Stimulated activated CD8-positive, alpha-beta memory T cell treated with anti-CD3 and anti-CD28 coated beads, Interleukin-12 subunit alpha, Interleukin-12 subunit beta, amount 100 ng/mL, for 1 hour (primary cell): ENCODE data around the gene UROC1.

Experiments used
- DNase-seq: peaks from one replicate; pipeline ENCODE4 v3.0.0-alpha.2; 2020; ENCODE audit warnings: low read depth

UROC1 gene

DNA sequence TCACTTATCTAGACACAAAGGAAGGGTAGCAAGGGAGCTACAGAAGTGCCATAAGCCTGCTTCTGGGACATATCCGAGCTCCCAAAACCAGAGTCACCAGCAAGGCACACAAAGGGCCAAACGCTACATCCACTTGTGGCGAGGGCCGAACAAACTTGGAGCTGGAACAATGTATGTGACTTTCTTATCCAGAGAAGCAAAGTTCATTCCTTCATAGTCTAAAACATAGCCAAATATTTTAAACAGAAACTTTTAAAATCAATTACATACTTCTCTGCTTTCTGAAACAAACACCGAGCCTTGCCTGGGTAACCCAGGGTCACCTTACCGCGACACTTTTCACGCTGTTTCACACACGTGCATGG, 57.8 kb downstream of the UROC1 start:
- no peak for DNase-seq

DNA sequence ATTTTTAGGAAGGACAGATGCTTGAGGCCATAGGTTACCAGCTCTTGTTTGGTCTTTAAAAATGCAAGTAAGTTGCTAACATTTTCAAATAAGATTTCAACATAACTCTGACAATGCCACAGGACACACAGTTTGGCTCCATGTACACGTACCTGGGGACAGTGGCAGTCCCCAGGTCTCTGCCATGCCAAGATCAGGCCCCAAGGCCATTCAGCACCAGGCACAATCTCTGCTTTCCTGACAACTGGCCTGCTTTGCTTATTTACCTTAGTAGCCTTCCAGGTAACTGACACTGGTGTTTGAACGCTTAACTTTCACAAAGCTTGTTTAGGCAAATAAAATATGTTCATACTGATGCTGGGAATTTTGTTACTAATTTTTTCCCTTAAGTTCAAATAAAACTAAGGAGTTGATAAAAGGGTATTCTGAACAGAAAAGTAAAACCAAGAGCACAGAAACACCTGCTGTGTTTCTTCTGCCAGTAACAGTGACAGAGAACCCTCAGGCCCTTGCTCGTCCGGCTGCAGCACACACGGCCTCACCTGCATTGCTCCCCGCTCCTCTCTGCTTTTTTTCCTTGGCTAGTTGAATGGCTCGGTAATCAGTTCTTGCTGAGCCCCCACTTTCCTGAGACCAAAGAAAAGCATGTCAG, 58.3 kb downstream of the UROC1 start:
- no peak for DNase-seq

DNA sequence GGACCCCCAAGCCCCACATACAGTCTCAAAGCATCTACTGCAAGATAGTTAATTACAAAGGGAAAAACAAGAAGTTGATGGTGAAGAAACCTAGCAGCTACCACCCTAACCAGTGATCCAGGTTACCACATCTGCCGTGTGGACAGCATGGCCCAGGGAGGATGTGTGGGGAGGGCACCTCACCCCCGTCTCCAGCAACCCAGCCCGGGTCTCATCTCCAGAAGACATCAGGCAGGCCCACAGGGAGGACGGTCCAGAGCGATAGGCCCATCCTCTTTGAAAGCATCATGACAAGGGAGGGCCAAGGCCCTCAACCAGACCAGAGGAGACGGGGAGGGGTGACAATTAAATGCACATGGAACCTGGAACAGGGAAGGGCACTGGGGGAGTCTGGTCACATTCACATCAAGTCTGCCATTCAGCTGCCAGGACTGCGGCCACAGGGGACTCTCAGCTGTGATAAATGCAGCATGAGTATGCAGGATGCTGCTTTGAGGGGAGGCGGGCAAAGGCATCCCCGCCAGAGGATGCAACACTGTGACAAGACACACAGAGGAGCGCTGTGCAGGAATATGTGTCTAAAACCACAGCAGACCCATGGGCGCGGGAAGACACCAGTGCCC, 60.7 kb downstream of the UROC1 start:
- DNase-seq = no peak

DNA sequence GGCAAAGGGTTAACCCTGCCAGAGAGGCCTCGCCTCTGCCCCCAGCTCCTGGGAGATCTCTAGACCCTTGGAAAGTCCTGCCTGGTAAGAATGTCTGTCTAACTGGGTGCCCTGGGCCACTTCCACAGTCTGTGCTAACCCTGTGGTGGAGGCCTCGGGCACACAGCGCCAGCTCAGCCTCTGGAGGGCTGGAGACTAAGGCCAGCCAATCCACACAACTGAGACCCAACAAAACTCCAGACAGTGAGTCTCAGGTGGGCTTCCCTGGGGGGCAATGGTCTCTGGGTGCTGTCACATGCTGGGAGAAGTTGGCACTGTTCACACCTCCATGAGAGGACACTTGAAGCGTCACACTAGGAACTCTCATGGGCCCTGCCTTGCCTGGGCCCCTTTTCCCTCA, 61.4 kb downstream of the UROC1 start:
- DNase-seq = no peak

DNA sequence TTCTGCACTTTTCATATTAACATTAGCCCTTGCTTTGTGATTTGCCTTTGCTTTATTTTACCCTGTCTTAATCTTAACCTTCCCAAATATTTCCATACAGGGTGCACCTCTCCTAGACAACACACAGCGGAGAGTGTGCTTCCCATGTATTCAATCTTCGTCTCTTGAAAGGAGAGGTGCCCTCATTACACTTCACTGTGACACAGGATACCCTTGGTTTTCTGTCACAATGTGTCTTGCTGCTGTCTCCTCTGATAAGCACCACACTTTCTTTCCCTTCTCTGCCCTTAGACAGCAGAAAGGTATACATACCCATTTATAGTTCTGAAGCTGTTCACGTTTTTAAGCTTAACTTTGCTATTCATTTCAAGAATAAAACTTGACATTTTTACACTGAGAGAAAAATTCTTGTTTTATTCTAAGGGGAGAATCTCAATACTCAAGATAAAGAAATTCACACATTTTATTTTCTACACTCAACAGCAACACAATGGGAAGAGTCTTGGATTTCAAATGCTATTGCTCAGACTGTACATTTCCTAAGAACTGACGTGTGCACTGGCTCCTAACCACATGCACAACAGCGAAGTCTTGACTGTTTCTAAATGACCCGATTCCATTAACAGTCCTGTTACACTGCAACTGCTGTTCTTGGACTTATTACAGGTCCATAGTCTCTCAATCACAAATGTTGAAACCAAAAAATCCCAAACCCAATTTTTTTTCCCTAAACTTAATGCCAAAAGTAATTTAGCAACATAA, 63.0 kb downstream of the UROC1 start:
- DNase-seq = no peak

DNA sequence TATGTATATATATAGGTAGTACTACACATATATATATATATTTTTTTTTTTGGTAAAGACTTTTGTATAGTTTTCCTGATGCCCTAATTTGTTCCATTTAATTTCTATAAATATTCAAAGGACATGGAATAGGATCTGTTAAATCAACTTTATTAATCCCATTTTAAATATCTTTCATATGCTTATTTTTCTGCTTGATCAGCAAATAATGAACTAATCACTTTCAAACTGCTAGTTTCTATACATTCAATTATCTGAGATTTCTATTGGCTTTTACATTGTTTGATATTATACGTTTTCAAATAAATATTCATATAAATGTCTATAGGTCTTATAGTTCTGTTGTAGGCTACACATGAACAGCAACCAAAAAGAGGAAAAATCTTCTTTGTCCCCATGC, 63.5 kb downstream of the UROC1 start:
- DNase-seq = no peak

DNA sequence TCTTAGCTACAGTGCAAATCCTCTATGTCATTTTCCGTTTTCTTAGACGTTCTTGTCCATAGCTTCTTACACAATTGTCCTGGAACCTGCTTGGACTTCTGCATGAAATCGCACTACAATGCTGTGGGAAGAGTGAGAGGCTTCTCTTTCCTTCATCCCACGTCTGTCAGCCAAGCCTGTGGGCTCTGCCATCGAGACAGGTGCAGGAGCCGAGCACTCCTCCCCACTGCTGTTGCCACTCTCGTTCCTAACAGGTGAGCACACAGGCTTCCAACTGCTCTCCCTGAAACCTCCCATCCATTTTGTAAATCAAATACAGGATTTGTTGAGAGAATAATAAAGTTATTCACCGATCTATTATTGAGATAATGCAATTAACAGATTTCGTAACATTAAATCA, 65.4 kb downstream of the UROC1 start:
- no peak for DNase-seq

DNA sequence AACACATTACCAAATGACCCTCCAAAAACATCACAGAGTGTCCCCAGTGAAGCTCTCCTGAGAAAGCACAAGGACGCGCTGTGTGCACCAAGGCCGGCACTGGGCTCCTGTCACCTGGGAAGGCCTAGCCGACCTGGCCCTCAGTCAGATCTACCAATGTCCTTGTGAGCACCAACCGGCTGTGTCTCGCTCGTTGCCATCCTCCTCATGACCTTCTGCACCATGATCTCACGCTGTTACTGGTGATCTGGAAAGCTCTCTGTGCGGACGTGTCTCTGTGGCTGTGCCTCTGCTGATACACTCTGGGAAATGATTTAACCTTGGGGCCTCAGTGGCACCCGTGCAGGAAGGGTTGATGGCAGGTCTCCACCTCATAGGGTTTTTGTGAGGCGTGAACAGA, 66.1 kb downstream of the UROC1 start:
- no peak for DNase-seq

DNA sequence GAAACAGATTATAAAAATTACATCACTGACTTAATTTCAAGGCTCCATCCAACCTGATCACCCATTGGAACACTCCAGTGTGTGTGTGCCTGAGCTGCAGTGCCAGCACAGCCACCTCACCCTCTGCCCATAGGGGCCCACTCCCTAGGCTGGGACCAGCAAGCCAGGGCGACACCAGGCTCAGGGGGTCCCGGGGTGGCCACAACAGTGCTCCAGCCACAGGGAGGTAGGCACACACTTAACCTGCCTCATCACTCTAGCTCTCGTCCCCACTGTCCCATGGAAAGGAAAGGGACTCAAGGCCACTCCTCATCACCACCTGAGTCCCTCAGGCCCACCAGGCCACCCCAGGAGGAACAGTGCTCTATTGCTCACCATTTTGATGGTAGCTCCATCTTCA, 66.8 kb downstream of the UROC1 start:
- DNase-seq = no peak

DNA sequence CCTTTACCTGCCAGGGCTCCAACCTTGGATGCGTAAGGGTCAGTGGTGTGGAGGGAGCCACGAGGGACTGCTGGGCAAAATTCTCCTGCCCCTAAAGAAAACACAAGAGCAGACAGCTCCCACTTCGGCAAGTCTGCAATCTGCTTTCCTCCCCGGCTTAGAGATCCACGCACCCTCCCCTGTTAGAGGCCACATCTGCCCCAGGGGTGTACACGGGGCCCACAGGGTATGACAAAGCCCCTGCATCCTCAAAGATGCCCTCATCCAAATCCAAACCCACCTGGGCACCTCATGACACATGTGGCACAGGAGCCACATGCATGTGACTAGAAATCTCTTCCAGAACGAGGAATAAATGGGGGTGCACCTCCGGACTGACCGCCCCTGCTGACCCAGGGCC, 67.4 kb downstream of the UROC1 start:
- no peak for DNase-seq

DNA sequence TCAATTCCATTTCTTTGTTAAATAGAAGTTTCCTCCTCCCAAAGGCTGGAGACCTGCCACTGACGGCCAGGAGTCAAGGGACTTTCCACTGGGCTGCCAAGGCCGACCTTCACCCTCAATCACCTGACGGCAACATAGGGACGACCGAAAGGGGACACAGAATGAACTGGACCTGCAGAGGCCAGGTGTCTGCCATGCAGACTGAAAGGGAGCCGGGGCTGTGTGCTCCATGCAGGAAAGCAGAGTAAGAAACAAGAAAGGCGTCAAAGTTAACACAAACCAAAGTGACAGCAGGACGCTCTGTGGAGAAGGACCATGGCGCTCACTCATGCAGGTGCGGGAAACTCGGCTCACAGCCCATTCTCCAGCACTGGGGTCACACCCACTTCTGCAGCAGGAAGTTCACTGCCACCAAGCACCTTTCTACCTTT, 67.9 kb downstream of the UROC1 start:
- DNase-seq = no peak

DNA sequence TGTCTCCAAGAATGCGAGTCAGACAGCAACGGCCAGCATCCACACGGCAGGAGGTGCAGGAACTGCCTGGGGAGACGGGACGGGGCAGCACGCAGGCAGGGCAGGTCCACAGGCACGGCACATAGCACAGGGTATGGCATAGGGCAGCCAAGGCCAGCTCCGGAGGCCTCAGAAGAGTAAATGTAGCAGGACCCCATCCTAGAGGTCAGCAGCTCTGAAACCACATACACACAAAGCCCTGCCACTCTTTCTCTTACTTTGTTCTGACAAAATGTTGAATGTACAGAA, 68.7 kb downstream of the UROC1 start:
- no peak for DNase-seq

DNA sequence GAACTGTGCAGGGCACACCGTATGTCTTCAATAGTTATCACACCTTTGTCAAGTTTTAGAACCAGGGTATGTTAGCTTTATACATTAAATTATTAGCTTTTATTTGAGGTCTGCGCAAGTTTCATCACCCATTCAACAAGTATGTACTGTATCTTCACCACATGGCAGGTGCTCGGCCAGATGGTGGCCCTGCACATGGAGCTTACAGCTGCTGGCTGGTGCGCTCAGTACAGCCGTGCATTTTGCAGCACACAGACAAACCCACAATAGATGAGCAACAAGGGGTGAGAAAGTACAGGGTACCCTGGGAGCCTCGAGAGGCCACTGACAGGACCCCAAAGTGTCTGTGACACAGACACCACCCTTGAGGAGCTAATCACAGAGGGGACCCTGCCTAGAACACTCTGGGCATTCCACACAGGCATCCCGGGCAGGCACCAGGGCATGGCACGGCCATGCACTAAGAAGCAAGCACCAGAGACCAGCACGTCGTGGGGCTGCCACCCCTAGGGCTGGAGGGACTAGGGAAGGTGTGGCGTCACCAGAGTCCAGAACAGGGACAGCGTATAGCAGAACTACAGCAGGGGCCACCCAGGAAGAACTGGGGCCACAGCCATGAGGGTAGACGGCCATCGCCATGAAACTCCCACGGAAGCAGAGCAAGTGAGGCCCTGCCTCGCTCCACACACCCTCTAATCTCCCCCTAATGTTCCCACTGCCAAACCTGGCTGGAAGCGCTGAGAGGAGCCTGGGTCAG, 69.3 kb downstream of the UROC1 start:
- no peak for DNase-seq

DNA sequence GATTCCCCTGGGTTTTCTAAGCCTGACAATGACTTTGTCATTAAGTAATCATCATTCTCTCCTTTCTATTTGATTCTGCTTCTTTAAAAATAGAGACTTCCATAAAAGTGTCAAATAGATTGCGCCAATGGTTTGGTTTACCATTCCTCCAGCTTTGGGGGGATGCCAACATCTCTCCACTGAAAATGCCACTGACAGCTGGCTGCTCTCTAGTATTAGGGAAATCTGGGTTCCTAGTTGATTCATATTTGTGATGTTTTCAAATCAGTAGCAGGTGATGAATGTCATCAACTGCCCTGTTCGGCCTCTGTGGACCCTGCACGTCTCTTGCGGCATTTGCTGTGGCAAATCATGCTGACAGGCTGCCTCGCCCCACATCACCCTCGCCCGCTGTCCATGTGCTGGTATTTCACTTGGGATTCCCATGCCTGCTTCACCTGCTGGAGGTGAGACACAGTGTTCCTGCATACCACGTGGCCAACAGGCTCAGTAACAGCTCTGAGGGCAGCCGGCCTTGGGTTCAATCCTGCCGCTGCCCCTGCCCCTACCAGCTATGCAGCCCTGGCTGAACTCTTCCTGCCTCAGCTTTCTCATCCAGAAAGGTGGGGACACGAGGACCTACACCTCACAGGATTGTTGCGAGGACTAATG, 70.0 kb downstream of the UROC1 start:
- DNase-seq = no peak

DNA sequence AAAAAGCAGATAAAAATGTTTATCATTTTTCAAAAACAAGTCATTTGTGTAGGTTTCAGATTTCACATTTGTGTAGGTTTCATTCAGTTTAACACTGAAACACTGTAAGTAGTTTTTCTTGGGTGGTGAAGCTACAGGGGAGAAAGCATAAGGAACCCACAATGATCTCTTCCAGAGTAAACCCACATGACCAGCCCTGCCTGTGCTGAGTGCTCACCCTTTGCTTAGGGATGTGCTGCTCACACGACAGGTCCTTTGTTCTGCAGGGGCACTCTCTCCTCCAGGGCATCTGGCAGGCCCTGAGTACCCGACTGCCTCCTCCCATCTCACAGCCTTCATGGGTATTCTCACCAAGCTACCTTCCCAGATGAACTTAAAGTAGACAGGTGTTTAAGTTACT, 70.8 kb downstream of the UROC1 start:
- no peak for DNase-seq

DNA sequence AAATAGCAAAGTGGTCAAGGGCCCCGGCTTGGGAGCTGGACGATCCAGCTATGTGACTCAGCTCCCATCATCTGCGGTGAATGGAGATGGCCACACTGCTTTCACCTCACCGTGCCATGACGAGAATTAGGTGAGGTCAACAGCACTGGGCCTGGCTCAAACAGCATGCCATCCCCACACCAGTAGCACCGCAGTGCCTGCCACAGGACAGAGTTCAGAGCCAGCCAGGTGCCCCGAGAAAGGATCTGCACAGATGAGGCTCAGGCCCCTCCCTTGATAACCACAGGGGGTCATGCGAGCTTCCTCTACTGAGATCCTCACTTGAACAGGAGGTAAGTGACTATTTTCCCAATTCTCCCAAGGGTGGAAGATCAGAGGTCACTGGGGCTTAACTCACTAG, 71.3 kb downstream of the UROC1 start:
- DNase-seq = no peak

DNA sequence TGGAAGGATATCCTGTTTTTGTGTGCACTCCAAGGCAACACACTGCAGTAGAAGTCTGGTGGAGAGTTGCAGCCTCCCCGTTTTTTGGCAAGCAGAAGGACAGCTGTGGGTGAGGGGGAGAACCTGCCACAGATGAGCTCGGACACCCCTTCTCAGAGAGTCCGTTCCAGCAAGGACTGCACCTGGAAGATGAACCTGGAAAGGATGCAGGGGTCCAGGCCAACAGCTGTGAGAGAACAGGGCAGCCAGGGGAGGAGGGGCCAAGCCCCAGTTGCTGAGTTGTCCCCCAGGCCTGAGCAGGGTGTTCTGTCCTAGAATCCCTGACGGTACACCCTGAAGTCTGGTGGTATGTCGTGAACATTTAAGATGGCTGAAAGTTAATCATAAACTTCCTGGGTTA, 72.1 kb downstream of the UROC1 start:
- no peak for DNase-seq

DNA sequence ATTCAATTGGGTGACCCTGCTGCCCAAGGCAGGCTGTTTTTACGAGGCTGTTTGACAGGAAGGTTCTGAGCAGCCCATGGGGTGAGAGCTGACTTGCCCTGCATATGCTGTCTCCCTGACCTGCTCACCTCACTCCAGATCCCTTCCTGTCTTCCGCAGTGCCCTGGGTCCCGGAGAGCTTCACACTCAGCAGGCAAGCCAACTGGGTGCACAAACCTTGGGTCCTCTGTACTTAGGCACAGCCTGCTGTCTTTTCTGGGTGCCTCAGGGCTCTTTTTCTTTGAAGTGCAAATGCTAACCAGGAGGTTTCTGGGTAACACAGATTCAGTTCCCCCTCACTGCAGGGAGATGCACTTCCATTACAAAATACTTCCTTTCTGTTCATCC, 74.7 kb downstream of the UROC1 start:
- DNase-seq = no peak

DNA sequence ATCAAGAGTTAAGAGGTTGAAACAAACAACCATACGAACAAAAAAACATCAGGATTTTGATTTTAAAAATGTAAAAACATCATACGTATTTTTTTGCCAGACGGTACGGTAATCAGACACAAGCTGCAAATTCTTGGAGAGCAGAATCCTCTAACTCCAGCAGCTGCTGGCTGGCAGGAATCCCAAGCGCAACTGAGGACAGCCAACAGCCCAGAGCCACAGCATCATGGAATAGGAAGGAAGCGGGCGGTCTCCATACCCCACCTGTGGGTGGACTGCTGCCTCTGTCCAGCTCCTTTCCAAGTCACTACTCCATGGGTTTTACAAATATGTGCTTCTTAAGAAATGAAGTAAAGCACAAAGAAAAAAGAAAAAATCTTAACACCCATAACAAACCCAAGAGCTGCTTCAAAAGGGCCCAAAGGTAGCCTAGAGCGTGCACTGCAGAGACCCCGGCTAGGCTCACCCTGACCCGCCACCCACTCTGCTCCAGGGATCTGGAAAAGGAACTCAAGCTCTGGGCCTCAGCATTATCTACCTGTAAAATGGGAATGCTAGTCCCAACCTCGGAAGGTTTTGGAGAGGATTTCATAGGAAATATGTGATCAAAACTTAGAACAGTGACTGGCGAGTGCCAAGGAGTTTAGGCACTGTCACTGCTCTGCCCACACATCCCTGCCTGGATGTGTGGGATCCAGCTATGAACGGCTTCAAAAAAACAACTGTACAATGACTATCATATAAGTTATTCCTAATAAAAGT, 75.3 kb downstream of the UROC1 start:
- no peak for DNase-seq

DNA sequence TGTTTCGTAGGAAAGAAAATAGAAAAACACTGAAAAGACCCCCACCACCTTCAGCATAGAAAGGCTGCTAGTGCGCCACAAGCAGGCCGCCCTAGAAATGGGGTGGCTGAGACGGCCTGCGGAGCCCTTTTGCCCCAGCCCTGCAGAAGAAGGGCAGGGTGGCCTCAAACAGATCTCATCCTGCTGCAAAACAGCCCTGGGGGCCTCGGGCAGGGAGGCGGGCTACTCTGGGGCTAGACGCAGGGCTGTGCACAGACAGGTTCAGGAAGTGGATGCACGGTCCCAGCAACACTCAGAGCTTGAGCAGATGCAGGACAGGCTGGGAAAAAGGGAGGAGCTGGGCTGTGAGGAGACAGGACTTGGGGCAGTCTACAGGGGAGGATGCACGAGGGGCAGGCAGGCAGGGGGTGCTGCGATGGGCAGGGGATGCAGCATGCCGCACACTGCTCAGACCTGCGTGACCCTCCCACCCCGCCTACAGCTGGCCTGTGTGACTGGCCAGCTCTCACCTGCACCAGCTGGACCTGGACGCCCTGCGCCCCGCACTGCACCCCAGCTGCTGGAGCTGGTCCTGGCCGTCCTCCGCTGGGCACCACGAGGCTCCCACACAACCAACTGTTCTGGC, 76.2 kb downstream of the UROC1 start:
- no peak for DNase-seq

DNA sequence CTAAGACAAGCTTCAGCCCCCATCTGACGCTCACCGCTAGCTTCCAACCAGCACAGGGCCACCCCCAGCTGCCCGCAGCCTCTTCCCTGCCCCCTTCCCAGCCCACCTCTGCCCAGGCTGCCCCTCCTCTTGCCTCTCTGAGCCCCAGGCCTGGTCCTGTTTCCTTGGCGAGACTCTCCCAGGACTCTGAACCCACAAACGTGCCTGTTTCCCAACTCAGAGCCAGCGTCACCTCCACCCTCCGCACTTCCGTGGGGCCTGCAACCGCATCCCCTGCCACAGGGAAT, 76.9 kb downstream of the UROC1 start:
- no peak for DNase-seq
